ENCODE data around the gene CEP89.
"Not testable (repeated sequence)": the region's sequence is repeated elsewhere in the genome, so short reads cannot be mapped to it uniquely, and the experiment has no call there.

Gene CEP89

GRCh38 chr19:32971715-32972540, at the start of gene CEP89, which contains the start of gene FAAP24:
Gene CEP89, minus strand, starts transcription at chr19:32971958. Its CDS starts 84 bp downstream, at chr19:32971874.
Gene FAAP24, plus strand, starts transcription at chr19:32972242. Its CDS starts 955 bp downstream, at chr19:32973197.
- TF ChIP-seq, protein P1, sequence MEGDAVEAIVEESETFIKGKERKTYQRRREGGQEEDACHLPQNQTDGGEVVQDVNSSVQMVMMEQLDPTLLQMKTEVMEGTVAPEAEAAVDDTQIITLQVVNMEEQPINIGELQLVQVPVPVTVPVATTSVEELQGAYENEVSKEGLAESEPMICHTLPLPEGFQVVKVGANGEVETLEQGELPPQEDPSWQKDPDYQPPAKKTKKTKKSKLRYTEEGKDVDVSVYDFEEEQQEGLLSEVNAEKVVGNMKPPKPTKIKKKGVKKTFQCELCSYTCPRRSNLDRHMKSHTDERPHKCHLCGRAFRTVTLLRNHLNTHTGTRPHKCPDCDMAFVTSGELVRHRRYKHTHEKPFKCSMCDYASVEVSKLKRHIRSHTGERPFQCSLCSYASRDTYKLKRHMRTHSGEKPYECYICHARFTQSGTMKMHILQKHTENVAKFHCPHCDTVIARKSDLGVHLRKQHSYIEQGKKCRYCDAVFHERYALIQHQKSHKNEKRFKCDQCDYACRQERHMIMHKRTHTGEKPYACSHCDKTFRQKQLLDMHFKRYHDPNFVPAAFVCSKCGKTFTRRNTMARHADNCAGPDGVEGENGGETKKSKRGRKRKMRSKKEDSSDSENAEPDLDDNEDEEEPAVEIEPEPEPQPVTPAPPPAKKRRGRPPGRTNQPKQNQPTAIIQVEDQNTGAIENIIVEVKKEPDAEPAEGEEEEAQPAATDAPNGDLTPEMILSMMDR (conservative IDR thresholded peaks at IDR 0.05): no peak
- peak within 1 kb of the TSS; percentile 63 for H3K27ac ChIP-seq

GRCh38 chr19:33010891-33011290, 39.1 kb upstream of the CEP89 start:
- H3K27ac ChIP-seq: not testable (repeated sequence)

DNA sequence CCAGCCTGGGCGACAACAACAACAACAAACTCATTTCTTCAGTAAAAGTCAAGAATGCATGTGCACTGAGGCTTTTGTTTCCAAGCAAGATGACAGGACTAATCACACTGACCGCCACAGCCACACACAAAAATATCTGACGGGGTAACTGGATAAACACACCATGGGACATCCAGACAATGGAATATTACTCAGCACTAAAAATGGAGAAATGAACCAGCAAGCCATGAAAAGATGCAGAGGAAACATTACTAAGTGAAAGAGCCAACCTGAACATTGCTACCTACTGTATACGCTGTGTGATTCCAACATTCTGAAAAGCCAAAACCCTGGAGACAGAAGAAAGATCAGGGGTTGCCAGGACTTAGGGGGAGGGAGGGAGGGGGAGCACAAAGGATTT, 37.0 kb upstream of the CEP89 start:
- TF ChIP-seq, protein P1 (conservative IDR thresholded peaks at IDR 0.05): no peak
- H3K27ac ChIP-seq: no peak overlapping the region

DNA sequence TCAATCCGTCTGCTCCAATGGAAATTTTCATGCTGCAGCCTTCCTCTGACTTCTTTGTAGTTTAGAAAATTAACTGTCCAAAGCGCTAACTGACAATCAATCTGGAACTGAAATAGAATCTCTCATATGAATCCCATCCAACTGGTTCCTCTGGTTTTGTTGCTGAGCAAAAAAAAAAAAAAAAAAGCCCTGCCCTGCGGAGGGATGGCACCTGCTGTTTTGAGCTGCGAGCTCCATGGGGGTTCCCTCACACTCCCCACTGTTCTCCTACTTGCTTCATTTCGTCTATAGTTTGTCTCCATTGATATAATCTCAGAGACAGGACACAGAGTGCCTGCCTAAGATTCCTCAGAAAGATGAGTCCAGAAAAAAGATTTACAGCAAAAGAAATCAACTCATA, 33.7 kb upstream of the CEP89 start:
- H3K27ac ChIP-seq: peak overlapping the region; percentile 80
- TF ChIP-seq, protein P1 (conservative IDR thresholded peaks at IDR 0.05): no peak

GRCh38 chr19:33003424-33004024, 31.8 kb upstream of the CEP89 start:
- H3K27ac ChIP-seq: peak overlapping the region; percentile 80

DNA sequence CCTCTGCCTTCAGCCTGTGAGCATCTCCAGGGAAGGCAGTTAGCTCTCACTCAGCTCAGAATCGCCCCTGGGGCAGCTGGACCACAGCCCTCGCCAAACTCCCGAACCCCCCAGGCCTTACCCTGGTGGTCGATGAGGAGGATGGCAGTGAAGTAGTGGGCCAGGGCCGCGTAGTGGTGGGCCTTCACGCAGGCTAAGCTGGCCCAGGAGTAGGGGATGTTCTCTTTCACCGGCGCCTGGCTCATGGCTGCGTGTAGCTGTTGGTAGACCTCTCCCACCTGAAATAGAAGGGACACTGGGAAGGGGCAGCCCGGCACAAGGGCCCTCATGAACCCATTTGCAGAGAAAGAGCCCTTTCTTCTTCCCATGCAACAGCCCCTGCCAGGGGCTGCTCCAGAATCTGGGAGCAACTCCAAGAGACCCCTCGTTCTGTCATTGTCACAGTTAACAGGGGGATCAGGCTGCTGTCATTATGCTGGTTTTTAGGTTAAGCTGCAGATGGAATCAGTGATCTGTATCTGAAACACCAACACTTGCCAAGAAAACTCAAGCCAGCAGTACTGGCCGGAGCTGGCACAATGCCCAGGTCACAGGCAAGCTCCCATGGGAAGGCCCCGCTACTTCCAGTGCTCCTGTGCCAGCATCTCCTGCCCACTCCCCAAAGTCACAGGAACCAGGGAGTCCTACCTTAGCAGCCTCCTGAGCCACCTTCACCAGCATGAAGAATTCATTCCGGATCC, 30.5 kb upstream of the CEP89 start:
- peak overlapping the region; percentile 80 for H3K27ac ChIP-seq

- TF ChIP-seq, protein P1 (conservative IDR thresholded peaks at IDR 0.05): no peak
- H3K27ac ChIP-seq: peak overlapping the region; percentile 9; the same call in 1 of the 2 replicates
Observed at GRCh38 chr19:33000910-33001309, 29.2 kb upstream of the CEP89 start.

- H3K27ac ChIP-seq: peak overlapping the region; percentile 9; the same call in 1 of the 2 replicates
- TF ChIP-seq, protein P1 (conservative IDR thresholded peaks at IDR 0.05): no peak
Observed at GRCh38 chr19:33000510-33000909, 28.8 kb upstream of the CEP89 start.

All from VCaP (cell line).